Effector memory CD8-positive, alpha-beta T cell (primary cell): Measurements from ENCODE around the gene MIX23.

Experiments
- ATAC-seq: fragments of 150-1000 bp; cut with Tn5 transposase; replicated peaks from 2 replicates; pipeline ENCODE4 v1.10.0; 2021; ENCODE audit warnings: mild to moderate bottlenecking, moderate library complexity
- DNase-seq, 3 experiments: peaks; one replicate each; pipeline ENCODE4 v3.0.0; 2021
- H3K27ac Mint-ChIP-seq, 2 donors: one replicate each; pipeline ENCODE4 v1.8.0; 2022; ENCODE audit warnings: mild to moderate bottlenecking in 2 of 2, mixed read lengths in 2 of 2, moderate library complexity in 2 of 2
- H3K27me3 Mint-ChIP-seq, 2 donors: one replicate each; pipeline ENCODE4 v1.8.0; 2022; ENCODE audit warnings: mixed read lengths in 2 of 2
- H3K36me3 Mint-ChIP-seq: one replicate; pipeline ENCODE4 v1.8.0; 2022; ENCODE audit warnings: mild to moderate bottlenecking, moderate library complexity, mixed read lengths; ENCODE audit not compliant: insufficient read depth
- H3K4me1 Mint-ChIP-seq, 2 donors: one replicate each; pipeline ENCODE4 v1.8.0; 2022; ENCODE audit warnings: low read depth in 2 of 2, mixed read lengths in 2 of 2
- H3K4me3 Mint-ChIP-seq, 2 donors: one replicate each; pipeline ENCODE4 v1.8.0; 2022; ENCODE audit warnings: mild to moderate bottlenecking in 2 of 2, mixed read lengths in 2 of 2, moderate library complexity in 2 of 2
- H3K9me3 Mint-ChIP-seq, 2 donors: one replicate each; pipeline ENCODE4 v1.8.0; 2022; ENCODE audit warnings: mixed read lengths in 2 of 2

The MIX23 gene

GRCh38 chr3:122355612-122356011 is 27.4 kb downstream of the MIX23 start:
- no peak overlapping the region for H3K4me3 Mint-ChIP-seq
- H3K9me3 Mint-ChIP-seq = no peaks in the 10 kb centered on the region
- H3K27ac Mint-ChIP-seq = peak overlapping the region in 1 of 2 donors; percentile 3
- no peaks in the 10 kb centered on the region for H3K4me1 Mint-ChIP-seq
- no peak for ATAC-seq
- H3K36me3 Mint-ChIP-seq = peaks cover 10% of the 10 kb centered on the region
- no peak for DNase-seq
- no peaks in the 10 kb centered on the region for H3K27me3 Mint-ChIP-seq

- Mint-ChIP-seq H3K36me3 (no peaks in the 10 kb centered on the region), H3K27ac (no peak overlapping the region), H3K27me3 (no peaks in the 10 kb centered on the region), H3K4me3 (no peak overlapping the region), H3K4me1 (no peaks in the 10 kb centered on the region), H3K9me3 (no peaks in the 10 kb centered on the region)
- ATAC-seq = no peak
- DNase-seq = no peak
These were observed 29.1 kb downstream of the MIX23 start for GRCh38 chr3:122353893-122354401.

- DNase-seq (no peak), ATAC-seq (no peak)
- Mint-ChIP-seq H3K4me3 (no peak overlapping the region), H3K4me1 (no peaks in the 10 kb centered on the region), H3K9me3 (no peaks in the 10 kb centered on the region), H3K36me3 (no peaks in the 10 kb centered on the region), H3K27me3 (peaks cover 1 to 2% of the 10 kb centered on the region in 2 donors), H3K27ac (no peak overlapping the region)
These were observed 29.8 kb downstream of the MIX23 start for GRCh38 chr3:122353215-122353614.

GRCh38 chr3:122351612-122352011 is 31.4 kb downstream of the MIX23 start:
- H3K9me3 Mint-ChIP-seq = no peaks in the 10 kb centered on the region
- H3K4me1 Mint-ChIP-seq = no peaks in the 10 kb centered on the region
- no peak overlapping the region for H3K27ac Mint-ChIP-seq
- no peak for DNase-seq
- no peak for ATAC-seq
- H3K4me3 Mint-ChIP-seq = no peak overlapping the region
- no peaks in the 10 kb centered on the region for H3K36me3 Mint-ChIP-seq
- H3K27me3 Mint-ChIP-seq = peaks cover 8 to 11% of the 10 kb centered on the region in 2 donors

GRCh38 chr3:122350814-122351418 is 32.1 kb downstream of the MIX23 start:
- no peaks in the 10 kb centered on the region for H3K36me3 Mint-ChIP-seq
- DNase-seq (no peak), ATAC-seq (no peak)
- no peaks in the 10 kb centered on the region for H3K4me1 Mint-ChIP-seq
- H3K9me3 Mint-ChIP-seq = no peaks in the 10 kb centered on the region
- H3K27me3 Mint-ChIP-seq = peaks cover 8 to 11% of the 10 kb centered on the region in 2 donors
- H3K27ac Mint-ChIP-seq = no peak overlapping the region
- H3K4me3 Mint-ChIP-seq = no peak overlapping the region

- Mint-ChIP-seq H3K27me3 (peaks cover 8 to 11% of the 10 kb centered on the region in 2 donors), H3K4me3 (no peak overlapping the region), H3K36me3 (no peaks in the 10 kb centered on the region), H3K4me1 (no peaks in the 10 kb centered on the region), H3K27ac (no peak overlapping the region), H3K9me3 (no peaks in the 10 kb centered on the region)
- ATAC-seq (no peak), DNase-seq (no peak)
These were observed 33.9 kb downstream of the MIX23 start for GRCh38 chr3:122349171-122349570.

- DNase-seq (no peak), ATAC-seq (no peak)
- Mint-ChIP-seq H3K4me3 (no peak overlapping the region), H3K9me3 (no peaks in the 10 kb centered on the region), H3K27ac (no peak overlapping the region), H3K4me1 (no peaks in the 10 kb centered on the region), H3K27me3 (peaks cover 21 to 24% of the 10 kb centered on the region in 2 donors), H3K36me3 (no peaks in the 10 kb centered on the region)
These were observed 39.4 kb downstream of the MIX23 start for GRCh38 chr3:122343654-122344053.

- no peak overlapping the region for H3K4me3 Mint-ChIP-seq
- H3K36me3 Mint-ChIP-seq = no peaks in the 10 kb centered on the region
- DNase-seq (no peak), ATAC-seq (no peak)
- peaks cover 14 to 19% of the 10 kb centered on the region in 2 donors for H3K27me3 Mint-ChIP-seq
- H3K9me3 Mint-ChIP-seq = no peaks in the 10 kb centered on the region
- H3K27ac Mint-ChIP-seq = no peak overlapping the region
- no peaks in the 10 kb centered on the region for H3K4me1 Mint-ChIP-seq
These were observed 40.2 kb downstream of the MIX23 start for GRCh38 chr3:122342803-122343202.

- Mint-ChIP-seq H3K27ac (no peak overlapping the region), H3K4me1 (no peaks in the 10 kb centered on the region), H3K27me3 (peaks cover 27 to 31% of the 10 kb centered on the region in 2 donors), H3K36me3 (no peaks in the 10 kb centered on the region), H3K4me3 (no peak overlapping the region), H3K9me3 (no peaks in the 10 kb centered on the region)
- DNase-seq (no peak), ATAC-seq (no peak)
These were observed 50.5 kb downstream of the MIX23 start for GRCh38 chr3:122332551-122332950.

GRCh38 chr3:122331886-122332285 is 51.1 kb downstream of the MIX23 start:
- H3K36me3 Mint-ChIP-seq = no peaks in the 10 kb centered on the region
- DNase-seq = no peak
- no peaks in the 10 kb centered on the region for H3K9me3 Mint-ChIP-seq
- ATAC-seq = no peak
- no peak overlapping the region for H3K4me3 Mint-ChIP-seq
- no peak overlapping the region for H3K27ac Mint-ChIP-seq
- H3K4me1 Mint-ChIP-seq = no peaks in the 10 kb centered on the region
- peaks cover 27 to 31% of the 10 kb centered on the region in 2 donors for H3K27me3 Mint-ChIP-seq

GRCh38 chr3:122325769-122326168 is 57.3 kb downstream of the MIX23 start:
- Mint-ChIP-seq H3K36me3 (no peaks in the 10 kb centered on the region), H3K4me1 (no peaks in the 10 kb centered on the region), H3K4me3 (no peak overlapping the region), H3K9me3 (no peaks in the 10 kb centered on the region), H3K27me3 (no peaks in the 10 kb centered on the region), H3K27ac (no peak overlapping the region)
- DNase-seq = no peak
- ATAC-seq = no peak

- Mint-ChIP-seq H3K9me3 (no peaks in the 10 kb centered on the region), H3K27me3 (no peaks in the 10 kb centered on the region), H3K36me3 (no peaks in the 10 kb centered on the region), H3K27ac (no peak within 1 kb of the TSS), H3K4me1 (no peaks in the 10 kb centered on the region), H3K4me3 (no peak within 1 kb of the TSS)
- DNase-seq (no peak), ATAC-seq (no peak)
These were observed 58.1 kb downstream of the MIX23 start, which contains the start of gene CSTA for GRCh38 chr3:122324871-122325323. TSS of gene CSTA (plus strand) at chr3:122325248. CDS start at chr3:122325293, 45 bp downstream.

GRCh38 chr3:122322095-122323075 is 60.6 kb downstream of the MIX23 start:
- Mint-ChIP-seq H3K4me1 (no peaks in the 10 kb centered on the region), H3K4me3 (no peak overlapping the region), H3K36me3 (no peaks in the 10 kb centered on the region), H3K9me3 (peaks cover 0 to 4% of the 10 kb centered on the region in 2 donors), H3K27me3 (peaks cover 12 to 15% of the 10 kb centered on the region in 2 donors), H3K27ac (no peak overlapping the region)
- ATAC-seq (peak; percentile 74), DNase-seq (no peak)
